Measurements from ENCODE around the gene TSPAN17.

The TSPAN17 gene

GRCh38 chr5:176631383-176632200 is 15.7 kb upstream of the TSPAN17 start:
- no peak for TF ChIP-seq CTCF (IDR thresholded peaks at IDR 0.05; ENCODE audit: control extremely low read depth, extremely low read depth, low read depth, missing control alignments)
- CTCF ChIA-PET = interaction anchor here (1.5 to 2.9 kb wide), 3 partner anchors 15 to 29 kb away, joined by 4 to 10 read pairs (median 9); no protein-coding TSS in a partner anchor
- DNase-seq (ENCODE audit: extremely low spot score) = no peak
- POLR2A ChIA-PET = no interaction called here

GRCh38 chr5:176632745-176633144 is 14.5 kb upstream of the TSPAN17 start:
- no peak for TF ChIP-seq CTCF (IDR thresholded peaks at IDR 0.05; ENCODE audit: control extremely low read depth, extremely low read depth, low read depth, missing control alignments)
- ChIA-PET CTCF (interaction anchor here (1.3 to 2.3 kb wide), 3 partner anchors 25 to 59 kb away, joined by 3 to 12 read pairs (median 4); no protein-coding TSS in a partner anchor), POLR2A (no interaction called here)
- no peak for DNase-seq (ENCODE audit: extremely low spot score)

- TF ChIP-seq CTCF (IDR thresholded peaks at IDR 0.05; ENCODE audit: control extremely low read depth, extremely low read depth, low read depth, missing control alignments) = no peak
- CTCF ChIA-PET = interaction anchor here (1.3 to 2.3 kb wide), 3 partner anchors 24 to 60 kb away, joined by 3 to 12 read pairs (median 4); no protein-coding TSS in a partner anchor
- no peak for DNase-seq (ENCODE audit: extremely low spot score)
- POLR2A ChIA-PET = no interaction called here
These were observed 13.7 kb upstream of the TSPAN17 start for GRCh38 chr5:176633598-176633997.

DNA sequence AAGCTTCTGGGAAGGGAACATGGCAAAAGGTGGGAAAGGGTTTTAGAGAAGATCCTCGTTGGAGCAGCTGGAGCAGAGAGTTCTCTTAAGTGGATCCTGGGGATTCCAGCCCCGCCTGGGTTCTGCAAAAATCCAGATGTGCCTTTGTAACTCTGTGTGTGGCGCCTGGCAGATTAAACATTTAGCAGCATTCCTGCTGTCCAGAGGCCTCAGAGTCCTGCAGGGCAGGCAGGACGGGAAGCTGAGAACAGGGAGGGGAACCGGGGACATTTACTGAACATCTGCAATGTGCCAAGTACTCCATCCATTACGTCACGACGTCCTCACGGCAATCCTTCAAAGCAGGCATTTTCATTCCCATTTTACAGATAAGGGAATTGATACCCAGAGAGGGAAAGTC is 10.9 kb upstream of the TSPAN17 start:
- CTCF ChIA-PET = no interaction called here
- POLR2A ChIA-PET = no interaction called here
- TF ChIP-seq CTCF (IDR thresholded peaks at IDR 0.05; ENCODE audit: control extremely low read depth, extremely low read depth, low read depth, missing control alignments) = no peak
- DNase-seq (ENCODE audit: extremely low spot score) = no peak

DNA sequence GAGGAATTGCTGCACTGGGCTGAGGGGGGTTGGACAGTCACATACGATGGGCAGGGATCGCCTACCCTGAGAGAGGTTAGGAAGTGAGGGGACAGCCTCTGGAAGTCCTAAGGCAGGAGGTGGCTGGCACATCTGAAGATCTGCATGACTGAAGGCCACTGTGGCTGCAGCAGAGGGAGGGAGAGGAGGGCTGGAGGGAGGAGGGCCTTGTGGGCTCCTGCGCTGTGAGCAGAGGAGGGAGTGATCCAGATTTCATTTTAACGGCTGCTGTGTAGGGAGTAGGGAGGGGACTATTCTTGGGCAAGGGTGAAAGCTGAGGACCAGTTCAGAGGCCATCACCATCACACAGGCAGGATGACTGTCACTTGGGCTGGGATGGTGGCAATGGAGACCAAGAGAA is 9.7 kb upstream of the TSPAN17 start:
- POLR2A ChIA-PET = no interaction called here
- CTCF ChIA-PET = no interaction called here
- no peak for TF ChIP-seq CTCF (IDR thresholded peaks at IDR 0.05; ENCODE audit: control extremely low read depth, extremely low read depth, low read depth, missing control alignments)
- DNase-seq (ENCODE audit: extremely low spot score) = no peak

DNA sequence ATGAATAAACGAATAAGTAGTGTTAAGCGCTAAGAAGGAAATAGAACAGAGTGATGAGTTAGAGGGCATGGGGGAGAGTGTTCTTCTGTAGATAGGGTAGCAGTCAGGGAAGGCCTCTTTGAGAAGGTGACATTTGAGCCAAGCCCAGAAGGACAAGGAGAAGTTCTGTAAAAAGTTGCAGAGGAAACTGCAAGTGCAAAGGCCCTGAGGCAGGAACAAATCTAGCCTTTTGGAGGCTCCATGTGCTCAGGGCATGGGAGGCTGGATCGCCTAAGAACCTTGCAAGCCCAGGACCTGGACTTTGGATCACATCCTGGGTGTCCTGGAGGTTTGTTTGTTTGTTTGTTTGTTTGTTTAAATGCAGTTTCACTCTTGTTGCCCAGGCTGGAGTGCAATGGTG is 8.8 kb upstream of the TSPAN17 start:
- POLR2A ChIA-PET = no interaction called here

More for the DNA sequence above, 8.8 kb upstream of the TSPAN17 start:
- TF ChIP-seq CTCF (IDR thresholded peaks at IDR 0.05; ENCODE audit: control extremely low read depth, extremely low read depth, low read depth, missing control alignments) = no peak
- CTCF ChIA-PET = no interaction called here
- no peak for DNase-seq (ENCODE audit: extremely low spot score)
